ENCODE results near the gene SOX2. TPM values are rescaled to one million over a fixed set of nuclear protein-coding genes. Genes with fewer than 3 reads are reported as not detected.
A peak's percentile ranks its signal among the peaks of the same experiment; 100 is the strongest.

Gene SOX2
- total RNA-seq, 1 donor: not detected

DNA sequence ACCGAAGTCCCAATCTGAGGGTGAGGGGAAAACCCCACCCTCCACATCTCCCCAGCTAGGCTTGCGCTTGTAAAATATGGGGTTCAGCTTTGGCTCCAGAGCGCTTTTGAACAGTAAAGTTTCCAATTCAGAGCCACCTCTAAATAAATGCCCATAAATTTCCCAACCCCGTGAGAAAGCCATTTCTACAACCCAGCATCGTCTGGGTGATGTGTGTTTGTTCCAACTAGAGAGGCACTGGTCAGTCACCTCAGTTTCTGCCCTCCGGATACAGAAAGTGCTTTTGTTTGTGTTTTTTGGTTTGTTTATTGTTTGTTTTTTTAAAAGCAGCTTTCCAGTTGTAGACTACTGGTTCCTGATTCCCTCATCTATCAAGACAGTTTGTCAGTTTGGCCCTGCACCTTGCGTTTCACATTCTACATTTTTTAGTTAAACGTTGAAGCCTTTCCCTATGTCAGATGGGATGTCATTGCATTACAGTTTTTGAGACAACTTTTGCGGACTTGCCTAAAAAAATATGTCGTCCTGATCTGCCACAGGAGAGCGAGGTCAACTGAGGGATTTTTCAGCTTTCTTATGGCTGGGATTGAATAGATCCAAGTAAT is 15.0 kb upstream of the SOX2 start:
- Histone ChIP-seq H3K79me2 (ENCODE audit: insufficient read depth, low read length) (no peaks in the 10 kb centered on the region), H2AFZ (ENCODE audit: low read length) (no peak overlapping the region), H3K4me1 (ENCODE audit: insufficient read depth, low read length) (peaks cover 14% of the 10 kb centered on the region), H3K4me3 (ENCODE audit: insufficient read depth, low read length) (no peak overlapping the region), H3K27ac (ENCODE audit: low read depth, low read length) (no peak overlapping the region), H3K4me2 (ENCODE audit: insufficient read depth, low read length) (peak overlapping the region; percentile 84), H3K27me3 (ENCODE audit: insufficient read depth, low read length) (peaks cover 48% of the 10 kb centered on the region), H4K20me1 (ENCODE audit: insufficient read depth, low read length) (no peaks in the 10 kb centered on the region), H3K36me3 (ENCODE audit: insufficient read depth, low read length) (no peaks in the 10 kb centered on the region), H3K9me3 (ENCODE audit: low read depth, low read length) (no peaks in the 10 kb centered on the region)
- TF ChIP-seq, protein P1, sequence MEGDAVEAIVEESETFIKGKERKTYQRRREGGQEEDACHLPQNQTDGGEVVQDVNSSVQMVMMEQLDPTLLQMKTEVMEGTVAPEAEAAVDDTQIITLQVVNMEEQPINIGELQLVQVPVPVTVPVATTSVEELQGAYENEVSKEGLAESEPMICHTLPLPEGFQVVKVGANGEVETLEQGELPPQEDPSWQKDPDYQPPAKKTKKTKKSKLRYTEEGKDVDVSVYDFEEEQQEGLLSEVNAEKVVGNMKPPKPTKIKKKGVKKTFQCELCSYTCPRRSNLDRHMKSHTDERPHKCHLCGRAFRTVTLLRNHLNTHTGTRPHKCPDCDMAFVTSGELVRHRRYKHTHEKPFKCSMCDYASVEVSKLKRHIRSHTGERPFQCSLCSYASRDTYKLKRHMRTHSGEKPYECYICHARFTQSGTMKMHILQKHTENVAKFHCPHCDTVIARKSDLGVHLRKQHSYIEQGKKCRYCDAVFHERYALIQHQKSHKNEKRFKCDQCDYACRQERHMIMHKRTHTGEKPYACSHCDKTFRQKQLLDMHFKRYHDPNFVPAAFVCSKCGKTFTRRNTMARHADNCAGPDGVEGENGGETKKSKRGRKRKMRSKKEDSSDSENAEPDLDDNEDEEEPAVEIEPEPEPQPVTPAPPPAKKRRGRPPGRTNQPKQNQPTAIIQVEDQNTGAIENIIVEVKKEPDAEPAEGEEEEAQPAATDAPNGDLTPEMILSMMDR (IDR thresholded peaks at IDR 0.05; ENCODE audit: extremely low read depth, low read depth, low read length): no peak
- DNase-seq (ENCODE audit: insufficient read length, low spot score, missing footprints): no peak

DNA sequence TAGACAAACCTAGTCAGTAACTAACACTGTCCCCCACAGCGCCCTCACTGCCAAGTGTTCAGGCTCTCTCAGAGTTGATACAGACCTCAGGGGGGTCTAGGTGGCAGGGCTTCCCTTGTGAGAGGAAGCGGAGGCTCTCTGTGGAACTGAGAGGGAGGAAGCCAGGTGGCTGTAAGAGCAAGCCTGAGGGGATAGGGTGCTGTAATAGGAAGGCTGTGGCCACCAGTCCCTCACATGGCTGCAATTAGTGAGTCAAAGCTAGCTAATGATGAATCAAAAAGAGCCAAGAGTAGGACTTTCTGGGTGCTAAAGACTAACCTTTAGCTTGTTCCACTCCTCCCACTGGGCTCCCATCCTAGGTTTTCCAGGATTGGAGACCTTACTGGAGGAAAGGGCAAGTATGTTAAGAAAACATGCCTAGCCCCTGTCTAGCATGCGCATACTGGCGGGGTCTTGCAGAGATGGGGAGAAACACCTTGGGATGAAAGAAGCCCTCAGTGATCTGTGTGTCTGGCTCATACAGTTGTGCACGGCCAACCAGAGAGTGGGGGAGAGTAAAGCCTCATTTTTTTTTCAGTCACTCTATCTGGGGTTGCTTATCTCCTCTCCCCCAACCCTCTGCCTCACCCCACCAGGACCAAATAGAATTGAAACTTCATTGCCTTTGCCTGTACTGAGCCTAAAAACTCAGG is 13.3 kb upstream of the SOX2 start:
- Histone ChIP-seq H3K27ac (ENCODE audit: low read depth, low read length) (no peak overlapping the region), H3K4me3 (ENCODE audit: insufficient read depth, low read length) (no peak overlapping the region), H3K79me2 (ENCODE audit: insufficient read depth, low read length) (no peaks in the 10 kb centered on the region), H3K4me1 (ENCODE audit: insufficient read depth, low read length) (peaks cover 14% of the 10 kb centered on the region), H3K4me2 (ENCODE audit: insufficient read depth, low read length) (no peak overlapping the region), H2AFZ (ENCODE audit: low read length) (no peak overlapping the region), H3K9me3 (ENCODE audit: low read depth, low read length) (no peaks in the 10 kb centered on the region), H3K27me3 (ENCODE audit: insufficient read depth, low read length) (peaks cover 62% of the 10 kb centered on the region), H4K20me1 (ENCODE audit: insufficient read depth, low read length) (no peaks in the 10 kb centered on the region), H3K36me3 (ENCODE audit: insufficient read depth, low read length) (no peaks in the 10 kb centered on the region)
- no peak for DNase-seq (ENCODE audit: insufficient read length, low spot score, missing footprints)
- TF ChIP-seq, protein P1 (IDR thresholded peaks at IDR 0.05; ENCODE audit: extremely low read depth, low read depth, low read length): no peak

DNA sequence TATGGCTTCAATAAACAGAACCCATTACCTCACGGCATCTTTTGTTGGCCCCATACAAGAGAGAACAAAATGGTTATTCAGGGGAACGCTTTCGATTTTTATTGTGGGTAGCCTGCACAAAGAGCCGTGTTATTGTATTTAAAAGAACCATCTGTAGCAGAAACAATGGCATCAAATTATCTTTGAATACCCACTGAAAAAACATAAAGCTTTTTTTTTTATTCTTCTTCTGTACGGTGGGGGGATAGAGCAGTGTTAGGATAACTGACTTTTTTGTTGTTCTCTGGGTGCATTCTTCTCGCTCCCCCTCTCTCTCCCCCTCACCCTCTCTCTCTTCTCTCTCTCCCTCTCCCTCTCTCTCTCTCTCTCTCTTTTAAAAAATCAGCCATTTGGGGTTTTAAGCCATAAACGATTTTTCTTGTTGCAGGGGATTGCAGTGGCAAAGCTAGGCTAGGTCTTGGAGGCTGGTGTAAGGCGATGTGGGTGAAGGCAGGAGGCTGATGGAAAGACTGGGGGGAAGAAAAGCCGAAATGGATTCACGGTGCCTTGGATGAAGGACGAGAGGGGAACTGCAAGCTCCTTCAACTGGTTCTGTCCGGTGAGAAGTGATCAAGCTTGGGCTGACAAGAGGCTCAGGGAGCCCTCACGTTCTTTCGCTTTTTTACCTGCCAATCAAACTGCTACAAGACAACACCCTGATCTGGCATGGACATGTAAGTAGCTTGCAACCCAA is 12.4 kb upstream of the SOX2 start:
- H3K9me3 ChIP-seq (ENCODE audit: low read depth, low read length): no peaks in the 10 kb centered on the region
- peak overlapping the region; percentile 44 for H2AFZ ChIP-seq (ENCODE audit: low read length)
- no peaks in the 10 kb centered on the region for H3K79me2 ChIP-seq (ENCODE audit: insufficient read depth, low read length)
- H3K4me2 ChIP-seq (ENCODE audit: insufficient read depth, low read length): no peak overlapping the region
- H3K4me3 ChIP-seq (ENCODE audit: insufficient read depth, low read length): no peak overlapping the region
- TF ChIP-seq, protein P1 (IDR thresholded peaks at IDR 0.05; ENCODE audit: extremely low read depth, low read depth, low read length): no peak
- peaks cover 14% of the 10 kb centered on the region for H3K4me1 ChIP-seq (ENCODE audit: insufficient read depth, low read length)
- DNase-seq (ENCODE audit: insufficient read length, low spot score, missing footprints): peak; percentile 54
- no peak overlapping the region for H3K27ac ChIP-seq (ENCODE audit: low read depth, low read length)
- H4K20me1 ChIP-seq (ENCODE audit: insufficient read depth, low read length): no peaks in the 10 kb centered on the region
- H3K27me3 ChIP-seq (ENCODE audit: insufficient read depth, low read length): peaks cover 71% of the 10 kb centered on the region
- H3K36me3 ChIP-seq (ENCODE audit: insufficient read depth, low read length): no peaks in the 10 kb centered on the region

All from osteoblast (primary cell).